Ammon's horn (tissue), 1 donor: ENCODE results near the gene ATAD3C.
A peak's percentile ranks its signal among the peaks of the same experiment; 100 is the strongest.
"Not testable (repeated sequence)": the region's sequence is repeated elsewhere in the genome, so short reads cannot be mapped to it uniquely, and the experiment has no call there.

Source experiments
- DNase-seq: peaks from one replicate; pipeline ENCODE4 v3.0.0-alpha.2; 2016; ENCODE audit warnings: low spot score

The ATAD3C gene

DNA sequence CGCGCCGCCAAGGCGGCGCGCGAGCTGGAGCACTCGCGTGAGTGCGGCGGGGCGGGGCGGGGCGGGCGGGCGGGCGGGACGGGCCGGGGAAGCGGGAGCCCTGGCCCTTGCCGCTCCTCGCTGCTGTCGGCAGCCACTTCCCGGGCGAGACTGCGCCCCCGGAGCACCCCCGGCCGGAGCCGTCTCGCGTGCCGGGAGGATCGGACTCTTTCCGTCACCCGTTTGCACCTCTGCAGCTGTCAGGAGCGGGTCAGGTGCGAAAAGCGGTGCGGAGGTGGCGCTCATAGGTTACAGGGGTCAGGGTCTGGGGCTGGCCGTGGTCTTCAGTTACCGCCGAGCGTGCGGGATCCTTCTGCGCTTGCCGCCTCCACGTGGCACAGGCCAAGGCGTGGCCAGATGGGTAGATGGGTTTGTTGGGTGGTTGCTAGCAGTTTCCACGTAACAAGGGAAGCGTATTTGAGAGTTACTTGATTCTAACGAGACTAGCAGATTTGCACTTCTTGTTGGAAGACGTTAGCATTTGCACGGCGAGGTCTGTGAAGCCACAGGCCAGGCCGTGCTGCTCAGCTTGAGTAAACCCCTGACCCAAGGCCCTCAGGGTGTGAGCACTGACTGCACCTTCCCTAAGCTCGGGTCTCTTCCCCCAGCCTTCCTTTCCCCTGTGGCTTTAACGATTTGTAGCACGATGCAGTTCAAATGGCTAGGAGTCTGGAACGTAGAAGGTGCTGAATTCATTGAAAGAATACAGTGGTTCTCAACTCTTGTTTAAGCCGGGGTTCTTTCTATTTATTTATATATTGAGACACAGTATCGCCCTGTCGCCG is 22.8 kb downstream of the ATAD3C start:
- DNase-seq: not testable (repeated sequence)

- not testable (repeated sequence) for DNase-seq
Observed at GRCh38 chr1:1476011-1476410, 26.5 kb downstream of the ATAD3C start.

GRCh38 chr1:1477206-1477605 is 27.7 kb downstream of the ATAD3C start:
- no peak for DNase-seq

DNA sequence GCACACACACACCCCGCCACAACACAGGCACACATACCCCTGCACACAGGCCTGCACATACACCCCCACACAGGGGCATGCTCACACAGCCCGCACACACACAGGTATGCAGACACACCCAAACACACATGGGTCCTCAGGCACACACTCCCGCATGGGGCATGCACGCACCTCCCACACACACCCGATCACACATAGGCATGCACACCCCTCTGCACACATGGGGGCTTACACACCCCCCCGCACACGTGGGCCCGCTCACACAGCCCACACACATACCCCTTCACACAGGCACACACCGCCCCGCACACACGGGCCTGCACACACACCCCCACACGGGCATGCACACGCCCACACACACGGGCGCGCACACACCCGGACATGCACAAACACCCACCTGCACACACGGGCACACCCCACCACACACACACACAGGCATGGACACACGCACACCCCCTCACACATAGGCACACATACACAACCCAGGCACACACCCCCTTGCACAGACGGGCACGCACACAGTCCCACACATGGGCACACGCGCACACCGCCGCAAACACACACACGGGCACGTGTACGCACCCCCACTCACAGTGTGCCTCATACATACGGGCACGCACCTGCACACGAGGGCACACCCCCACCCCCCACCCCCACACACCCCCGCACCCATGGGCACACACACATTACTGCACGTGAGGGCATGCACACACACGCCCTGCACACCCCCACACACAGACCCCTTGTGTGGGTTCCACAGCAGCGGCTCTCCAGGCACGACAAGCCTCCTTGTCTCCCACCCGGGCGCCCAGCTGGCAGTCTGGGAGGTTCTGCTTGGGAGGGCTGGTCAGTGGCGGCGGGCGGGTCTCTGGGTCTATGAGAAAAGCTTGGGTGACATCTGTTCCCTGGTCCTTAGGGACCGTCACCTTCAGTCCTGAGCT is 30.3 kb downstream of the ATAD3C start:
- DNase-seq: no peak

- DNase-seq: not testable (repeated sequence)
Observed at GRCh38 chr1:1480488-1480867, 31.0 kb downstream of the ATAD3C start.

- DNase-seq: not testable (repeated sequence)
Observed at GRCh38 chr1:1481811-1482210, 32.3 kb downstream of the ATAD3C start.

- DNase-seq: no peak
Observed at GRCh38 chr1:1482856-1483255, 33.4 kb downstream of the ATAD3C start.

DNA sequence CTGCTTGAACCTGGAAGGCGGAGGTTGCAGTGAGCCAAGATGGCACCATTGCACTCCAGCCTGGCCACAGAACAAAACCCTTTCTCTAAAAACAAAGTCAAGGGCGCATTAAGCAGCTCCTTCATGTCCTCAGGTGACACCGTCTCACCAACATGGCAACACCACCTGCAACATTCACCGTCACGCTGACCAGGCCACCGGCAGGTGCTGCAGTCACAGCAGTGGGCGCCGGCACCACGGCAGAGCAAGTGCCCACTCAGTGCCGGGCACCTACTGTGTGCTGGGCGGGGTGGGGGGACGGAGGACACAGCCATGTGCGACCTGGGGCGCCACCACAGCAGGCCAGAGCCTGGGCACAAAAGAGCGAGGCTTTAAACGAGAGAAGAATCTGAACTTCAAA is 34.2 kb downstream of the ATAD3C start:
- DNase-seq: no peak

- DNase-seq: not testable (repeated sequence)
Observed at GRCh38 chr1:1484976-1485750, 35.7 kb downstream of the ATAD3C start.

GRCh38 chr1:1485755-1486317 is 36.3 kb downstream of the ATAD3C start:
- DNase-seq: not testable (repeated sequence)

- DNase-seq: no peak
Observed at GRCh38 chr1:1487701-1488100, 38.2 kb downstream of the ATAD3C start.

DNA sequence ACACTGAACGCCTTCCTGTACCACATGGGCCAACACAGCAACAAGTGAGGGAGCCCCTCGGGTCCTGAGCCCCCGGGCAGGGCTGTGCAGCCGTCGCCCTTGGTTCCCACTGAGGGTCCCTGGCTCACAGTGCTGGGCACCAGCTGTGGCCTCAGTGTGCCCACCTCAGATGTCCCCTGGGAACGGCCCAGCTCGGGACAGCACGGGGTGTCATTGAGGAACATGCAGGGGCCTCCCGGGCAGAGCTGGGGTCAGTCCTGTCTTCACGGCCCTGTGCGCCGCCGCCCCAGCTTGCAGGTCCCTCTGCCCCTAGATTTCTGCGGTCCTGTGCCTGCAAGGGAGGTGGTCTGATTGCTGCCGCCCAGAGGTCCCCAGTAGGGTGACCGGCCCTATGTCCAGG is 39.7 kb downstream of the ATAD3C start:
- no peak for DNase-seq

DNA sequence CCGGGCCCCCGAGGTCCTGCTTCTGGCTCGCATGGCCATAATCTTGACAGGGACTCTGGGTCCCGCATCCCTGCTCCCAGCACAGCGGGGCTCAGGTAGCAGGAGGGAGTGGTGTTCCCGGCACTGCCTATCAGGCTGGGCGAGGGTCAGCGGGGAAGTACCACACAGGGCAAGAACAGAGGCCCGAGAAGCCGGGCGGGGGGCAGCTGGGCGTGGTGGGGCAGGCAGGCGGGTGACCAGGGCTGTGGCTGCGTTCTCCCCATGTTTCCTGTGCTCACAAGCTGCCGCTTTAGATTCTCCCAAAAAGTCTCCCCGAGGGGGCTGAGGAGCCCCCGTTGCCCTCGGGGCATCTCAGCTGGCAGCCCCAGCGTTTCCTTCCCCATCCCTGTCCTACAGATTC is 40.4 kb downstream of the ATAD3C start:
- DNase-seq: no peak

- no peak for DNase-seq
Observed at GRCh38 chr1:1490633-1491230, 41.2 kb downstream of the ATAD3C start.

- no peak for DNase-seq
Observed at GRCh38 chr1:1491601-1492000, 42.1 kb downstream of the ATAD3C start.

- DNase-seq: not testable (repeated sequence)
Observed at GRCh38 chr1:1494311-1494710, 44.8 kb downstream of the ATAD3C start.

DNA sequence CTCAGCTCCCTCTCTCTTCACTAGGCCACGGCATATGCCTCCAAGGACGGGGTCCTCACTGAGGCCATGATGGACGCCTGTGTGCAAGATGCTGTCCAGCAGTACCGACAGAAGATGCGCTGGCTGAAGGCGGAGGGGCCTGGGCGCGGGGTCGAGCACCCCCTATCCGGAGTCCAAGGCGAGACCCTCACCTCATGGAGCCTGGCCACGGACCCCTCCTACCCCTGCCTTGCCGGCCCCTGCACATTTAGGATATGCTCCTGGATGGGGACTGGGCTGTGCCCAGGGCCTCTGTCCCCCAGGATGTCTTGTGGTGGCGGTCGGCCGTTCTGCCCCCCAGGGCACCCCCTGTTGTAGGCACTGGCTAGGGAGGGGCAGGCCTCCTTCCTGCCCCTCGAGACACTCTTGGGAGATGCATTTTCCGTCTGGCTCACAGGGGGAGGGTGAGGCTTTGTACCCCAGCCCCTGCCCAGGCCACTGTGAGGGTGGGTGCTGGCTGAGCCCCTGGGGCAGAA is 46.0 kb downstream of the ATAD3C start:
- DNase-seq: not testable (repeated sequence)

DNA sequence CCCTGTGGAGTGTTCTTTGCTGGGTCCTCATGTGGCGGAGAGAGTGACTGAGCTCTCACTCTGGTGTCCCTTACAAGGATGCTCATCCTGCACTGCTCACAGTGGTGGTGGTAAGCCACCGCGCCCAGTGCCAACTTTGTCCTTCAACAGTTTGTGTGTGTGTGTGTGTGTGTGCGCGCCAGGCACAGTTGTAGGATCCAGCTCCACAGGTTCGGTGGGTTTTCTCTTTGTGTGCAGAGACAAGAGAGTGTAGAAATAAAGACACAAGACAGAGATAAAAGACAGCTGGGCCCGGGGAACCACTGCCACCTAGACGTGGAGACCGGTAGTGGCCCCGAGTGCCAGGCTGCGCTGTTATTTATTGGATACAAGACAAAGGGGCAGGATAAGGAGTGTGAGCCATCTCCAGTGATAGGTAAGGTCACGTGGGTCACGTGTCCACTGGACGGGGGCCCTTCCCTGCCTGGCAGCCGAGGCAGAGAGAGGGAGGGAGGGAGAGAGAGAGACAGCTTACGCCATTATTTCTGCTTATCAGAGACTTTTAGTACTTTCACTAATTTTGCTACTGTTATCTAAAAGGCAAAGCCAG is 55.4 kb downstream of the ATAD3C start:
- DNase-seq: peak; percentile 58

GRCh38 chr1:1505366-1505798 is 55.9 kb downstream of the ATAD3C start:
- DNase-seq: peak; percentile 30

DNA sequence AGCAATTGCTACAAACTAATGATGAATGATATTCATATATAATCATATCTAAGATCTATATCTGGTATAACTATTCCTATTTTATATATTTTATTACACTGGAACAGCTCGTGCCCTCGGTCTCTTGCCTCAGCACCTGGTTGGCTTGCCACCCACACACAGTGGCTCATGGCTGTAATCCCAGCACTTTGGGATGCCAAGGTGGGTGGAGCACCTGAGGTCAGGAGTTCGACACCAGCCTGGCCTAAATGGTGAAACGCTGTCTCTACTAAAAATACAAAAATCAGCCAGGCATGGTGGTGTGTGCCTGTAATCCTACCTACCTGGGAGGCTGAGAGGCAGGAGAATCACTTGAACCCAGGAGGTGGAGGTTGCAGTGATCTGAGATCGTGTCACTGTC is 56.3 kb downstream of the ATAD3C start:
- not testable (repeated sequence) for DNase-seq

DNA sequence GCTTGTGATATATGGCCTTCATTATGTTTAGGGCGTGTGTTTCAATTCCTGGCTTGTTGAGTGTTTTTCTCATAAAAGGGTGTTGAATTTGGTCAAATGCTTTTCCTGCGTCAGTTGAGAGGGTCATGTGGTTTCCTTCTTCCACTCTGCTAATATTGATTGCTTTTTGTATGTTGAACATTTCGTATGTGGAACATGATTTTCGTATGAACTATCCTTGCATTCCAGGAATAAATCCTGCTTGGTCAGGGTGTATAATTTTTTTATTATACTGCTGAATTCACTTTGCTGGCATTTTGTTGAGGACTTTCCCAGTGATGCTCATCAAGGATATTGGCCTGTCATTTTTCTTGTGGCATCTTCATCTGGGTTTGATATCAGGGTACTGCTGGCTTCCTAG is 57.8 kb downstream of the ATAD3C start:
- no peak for DNase-seq
